Raji (cell line): ENCODE measurements around the gene RHNO1.

Experiments used
- POLR2A ChIP-seq: IDR thresholded peaks from 2 replicates; pipeline ENCODE4 v1.6.1; 2011; ENCODE audit warnings: low read depth, low read length, control low read depth; ENCODE audit not compliant: insufficient read depth

RHNO1 gene

DNA sequence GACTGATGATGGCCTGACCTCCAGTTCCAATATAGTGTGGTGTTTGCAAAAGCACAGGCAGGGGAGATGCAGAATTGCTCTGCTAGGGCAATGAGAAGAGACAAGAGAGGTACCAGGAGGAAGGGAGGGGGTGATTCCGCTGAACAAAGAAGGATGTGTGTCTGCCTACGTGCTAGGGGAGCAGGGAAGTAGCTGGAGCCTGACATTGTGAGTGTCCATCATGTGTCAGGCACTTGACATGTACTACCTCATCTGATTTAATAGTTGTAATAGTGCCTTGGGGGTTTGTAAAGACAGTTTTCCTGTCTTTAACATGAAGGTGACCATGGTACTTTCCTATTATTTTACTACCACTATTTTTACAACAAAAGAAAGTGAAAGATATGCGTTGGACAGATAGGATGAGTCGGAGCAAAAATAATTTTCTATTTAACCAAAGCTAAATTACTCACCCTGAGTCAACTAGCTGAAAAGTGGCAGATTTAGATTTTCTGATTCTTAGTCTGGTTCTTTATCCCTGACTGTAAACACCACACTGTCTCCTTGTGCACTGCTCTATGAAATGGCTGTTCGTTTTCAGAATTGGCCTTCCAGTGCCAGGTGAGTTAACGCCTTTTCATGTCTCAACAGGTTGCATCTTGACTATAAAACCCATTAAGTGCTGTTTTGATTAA is 48.4 kb downstream of the RHNO1 start:
- no peak for TF ChIP-seq POLR2A

DNA sequence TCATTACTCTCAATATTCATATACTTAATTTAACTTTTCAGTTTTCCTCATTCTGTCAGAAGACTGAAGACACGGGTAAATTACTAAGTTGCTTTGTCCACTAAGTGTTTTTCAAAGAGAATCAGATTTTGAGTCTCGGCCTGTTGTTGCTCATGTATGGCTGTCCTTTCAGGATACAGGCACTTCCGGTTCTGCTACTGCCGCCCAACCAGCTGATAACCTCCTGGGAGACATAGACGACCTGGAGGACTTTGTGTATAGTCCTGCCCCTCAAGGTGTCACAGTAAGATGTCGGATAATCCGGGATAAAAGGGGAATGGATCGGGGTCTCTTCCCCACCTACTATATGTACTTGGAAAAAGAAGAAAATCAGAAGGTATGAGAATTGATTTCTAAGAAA is 53.8 kb downstream of the RHNO1 start:
- no peak for TF ChIP-seq POLR2A

DNA sequence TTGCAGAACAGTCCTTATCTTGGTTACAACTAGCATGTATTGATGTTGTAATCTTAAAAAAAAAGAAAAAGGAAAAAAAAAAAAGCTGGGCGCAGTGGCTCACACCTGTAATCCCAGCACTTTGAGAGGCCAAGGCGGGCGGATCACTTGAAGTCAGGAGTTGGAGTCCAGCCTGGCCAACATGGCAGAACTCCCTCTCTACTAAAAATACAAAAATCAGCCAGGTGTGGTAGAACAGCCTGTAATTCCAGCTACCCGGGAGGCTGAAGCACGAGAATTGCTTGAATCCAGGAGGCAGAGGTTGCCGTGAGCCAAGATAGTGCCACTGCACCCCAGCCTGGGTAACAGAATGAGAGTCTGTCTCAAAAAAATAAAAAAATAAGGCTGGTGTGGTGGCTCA is 56.6 kb downstream of the RHNO1 start:
- no peak for TF ChIP-seq POLR2A

DNA sequence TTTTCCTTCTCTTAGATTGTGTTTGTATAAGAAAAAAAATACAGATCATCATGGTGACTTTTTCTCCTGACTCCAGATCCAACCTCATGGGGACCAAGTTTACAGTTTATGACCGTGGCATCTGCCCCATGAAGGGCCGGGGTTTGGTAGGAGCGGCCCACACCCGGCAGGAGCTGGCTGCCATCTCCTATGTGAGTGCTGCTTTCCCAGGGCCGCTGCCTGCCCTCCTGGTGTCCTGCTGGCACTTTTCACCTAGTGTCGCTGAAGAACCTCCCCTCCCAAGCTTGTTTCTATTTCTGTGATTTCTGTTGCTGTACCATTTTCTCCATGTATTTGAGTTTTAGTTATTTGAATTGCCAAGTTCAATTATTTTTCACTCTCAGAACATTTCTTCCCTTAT is 57.3 kb downstream of the RHNO1 start:
- no peak for TF ChIP-seq POLR2A

DNA sequence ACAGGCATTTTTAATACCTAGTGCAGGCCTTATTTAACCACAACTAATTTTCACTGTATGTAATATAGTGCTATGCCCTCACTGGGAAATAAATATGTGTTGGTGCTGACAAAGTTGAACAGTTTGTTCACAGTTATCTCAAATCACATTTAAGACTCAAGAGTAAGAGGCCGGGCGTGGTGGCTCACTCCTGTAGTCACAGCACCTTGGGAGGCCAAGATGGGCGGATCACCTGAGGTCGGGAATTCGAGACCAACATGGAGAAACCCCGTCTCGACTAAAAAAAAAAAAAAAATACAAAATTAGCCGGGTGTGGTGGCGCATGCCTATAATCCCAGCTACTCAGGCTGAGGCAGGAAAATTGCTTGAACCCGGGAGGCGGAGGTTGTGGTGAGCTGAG is 59.3 kb downstream of the RHNO1 start:
- no peak for TF ChIP-seq POLR2A

DNA sequence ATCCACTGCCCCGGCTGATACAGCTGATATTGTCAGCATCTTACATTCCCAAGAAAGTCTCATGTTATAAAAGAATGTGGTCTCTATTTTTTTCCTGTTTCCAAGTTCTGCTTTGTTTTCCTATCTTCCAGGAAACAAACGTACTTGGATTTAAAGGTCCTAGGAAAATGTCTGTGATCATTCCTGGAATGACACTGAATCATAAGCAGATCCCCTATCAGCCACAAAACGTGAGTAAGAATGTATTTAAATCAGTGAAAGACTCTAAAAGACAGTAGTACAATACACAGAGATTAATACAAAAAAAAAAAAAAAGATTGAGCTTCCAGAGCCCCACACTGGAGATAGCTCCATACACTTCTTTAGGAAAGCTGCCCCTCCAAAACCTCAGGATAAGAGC is 60.5 kb downstream of the RHNO1 start:
- no peak for TF ChIP-seq POLR2A
